ENCODE data around the gene C16orf46. TPM values are rescaled to one million over a fixed set of nuclear protein-coding genes. Genes with fewer than 3 reads are reported as not detected.

C16orf46 gene
- total RNA-seq, 2 donors from 2014 or later = 0.54 to 1.3 TPM

DNA sequence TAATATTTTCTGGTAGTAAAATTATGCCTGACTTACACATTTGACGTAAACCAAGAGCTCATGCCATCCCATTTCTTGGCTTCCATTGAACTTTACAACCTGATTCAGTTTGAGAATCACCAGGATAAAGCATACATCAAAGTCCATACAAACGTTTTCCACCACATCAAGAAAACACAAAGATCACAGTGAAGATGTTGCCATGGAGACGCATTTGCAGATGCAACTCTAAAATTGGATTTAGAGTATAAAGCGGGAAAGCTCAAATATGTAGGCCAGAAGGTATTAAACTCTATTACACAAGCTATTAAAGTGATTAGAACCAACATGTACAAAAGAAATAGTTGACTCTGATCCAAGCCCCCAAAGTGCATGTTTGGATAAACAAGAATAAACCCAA is 10.4 kb downstream of the C16orf46 start:
- Histone ChIP-seq H3K4me3 (no peak overlapping the region), H3K36me3 (no peaks in the 10 kb centered on the region), H3K27me3 (replicated peaks; ENCODE audit: insufficient read depth) (no peaks in the 10 kb centered on the region), H3K9me3 (no peaks in the 10 kb centered on the region), H3K27ac (no peak overlapping the region), H3K4me1 (ENCODE audit: control insufficient read depth in 1 of 2, low read depth in 2 of 2) (no peaks in the 10 kb centered on the region)
- TF ChIP-seq, protein P1, sequence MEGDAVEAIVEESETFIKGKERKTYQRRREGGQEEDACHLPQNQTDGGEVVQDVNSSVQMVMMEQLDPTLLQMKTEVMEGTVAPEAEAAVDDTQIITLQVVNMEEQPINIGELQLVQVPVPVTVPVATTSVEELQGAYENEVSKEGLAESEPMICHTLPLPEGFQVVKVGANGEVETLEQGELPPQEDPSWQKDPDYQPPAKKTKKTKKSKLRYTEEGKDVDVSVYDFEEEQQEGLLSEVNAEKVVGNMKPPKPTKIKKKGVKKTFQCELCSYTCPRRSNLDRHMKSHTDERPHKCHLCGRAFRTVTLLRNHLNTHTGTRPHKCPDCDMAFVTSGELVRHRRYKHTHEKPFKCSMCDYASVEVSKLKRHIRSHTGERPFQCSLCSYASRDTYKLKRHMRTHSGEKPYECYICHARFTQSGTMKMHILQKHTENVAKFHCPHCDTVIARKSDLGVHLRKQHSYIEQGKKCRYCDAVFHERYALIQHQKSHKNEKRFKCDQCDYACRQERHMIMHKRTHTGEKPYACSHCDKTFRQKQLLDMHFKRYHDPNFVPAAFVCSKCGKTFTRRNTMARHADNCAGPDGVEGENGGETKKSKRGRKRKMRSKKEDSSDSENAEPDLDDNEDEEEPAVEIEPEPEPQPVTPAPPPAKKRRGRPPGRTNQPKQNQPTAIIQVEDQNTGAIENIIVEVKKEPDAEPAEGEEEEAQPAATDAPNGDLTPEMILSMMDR (IDR thresholded peaks at IDR 0.05) = no peak
- DNase-seq (ENCODE audit: low spot score) (no peak), ATAC-seq (ENCODE audit: insufficient number of reproducible peaks, low FRiP score, low read depth) (no peak)

DNA sequence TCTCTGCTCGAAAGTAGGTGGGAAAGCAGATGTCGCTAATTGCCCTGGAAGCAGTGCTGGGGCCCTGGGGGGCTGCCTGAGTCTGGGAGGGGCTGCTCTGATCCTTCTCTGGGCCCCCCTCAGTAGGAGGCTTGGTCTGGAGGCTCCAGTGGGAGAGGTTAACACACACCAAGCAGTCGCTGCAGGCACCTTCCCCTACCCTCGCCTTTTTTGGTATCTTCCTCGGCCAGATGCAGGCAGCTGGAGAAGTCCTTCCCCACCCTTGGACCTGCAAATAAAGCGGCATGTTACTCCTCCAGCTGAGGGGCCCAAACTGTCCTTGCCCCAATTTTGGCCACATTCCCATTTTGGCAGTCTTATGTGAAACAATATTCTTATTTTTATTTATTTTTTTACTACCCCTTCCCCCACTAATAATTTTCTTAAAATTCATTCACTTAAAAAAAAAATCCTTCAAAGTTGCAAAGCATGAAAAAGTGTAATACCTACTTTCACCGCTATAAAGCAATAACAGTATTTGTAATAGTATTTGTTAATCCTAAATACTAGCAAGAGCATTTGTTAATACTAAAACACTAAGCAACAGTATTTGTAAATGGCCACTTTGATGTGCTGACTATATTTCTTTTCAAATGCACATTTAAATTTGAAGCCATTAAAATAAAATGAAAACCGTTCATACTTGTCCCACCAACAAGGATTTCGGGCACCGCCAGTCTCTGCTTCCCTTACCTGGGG is 15.0 kb downstream of the C16orf46 start:
- ATAC-seq (ENCODE audit: insufficient number of reproducible peaks, low FRiP score, low read depth) = no peak
- no peak overlapping the region for H3K27ac ChIP-seq
- no peaks in the 10 kb centered on the region for H3K36me3 ChIP-seq
- H3K27me3 ChIP-seq (replicated peaks; ENCODE audit: insufficient read depth) = no peaks in the 10 kb centered on the region
- H3K4me3 ChIP-seq = no peak overlapping the region
- DNase-seq (ENCODE audit: low spot score) = no peak
- no peaks in the 10 kb centered on the region for H3K9me3 ChIP-seq
- TF ChIP-seq, protein P1 (IDR thresholded peaks at IDR 0.05) = no peak
- H3K4me1 ChIP-seq (ENCODE audit: control insufficient read depth in 1 of 2, low read depth in 2 of 2) = no peaks in the 10 kb centered on the region

DNA sequence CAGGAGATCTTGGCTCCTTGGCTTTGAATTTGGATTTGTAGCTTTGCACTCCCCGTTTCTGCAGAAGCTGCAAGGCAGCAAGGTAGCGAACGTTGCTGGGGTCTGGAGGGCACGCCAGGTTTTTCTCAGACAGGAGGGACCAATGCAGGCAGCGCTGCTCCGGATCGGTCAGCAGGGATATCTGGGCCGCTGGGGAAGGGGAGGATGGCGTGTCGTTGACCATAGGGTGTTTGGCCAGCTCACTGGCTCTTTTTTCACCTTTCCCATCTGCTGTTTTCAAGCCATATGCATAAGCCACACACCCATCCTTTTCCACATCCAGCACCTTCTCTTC is 15.8 kb downstream of the C16orf46 start:
- DNase-seq (ENCODE audit: low spot score) (no peak), ATAC-seq (ENCODE audit: insufficient number of reproducible peaks, low FRiP score, low read depth) (no peak)
- Histone ChIP-seq H3K9me3 (no peaks in the 10 kb centered on the region), H3K36me3 (no peaks in the 10 kb centered on the region), H3K4me1 (ENCODE audit: control insufficient read depth in 1 of 2, low read depth in 2 of 2) (no peaks in the 10 kb centered on the region), H3K4me3 (no peak overlapping the region), H3K27ac (no peak overlapping the region), H3K27me3 (replicated peaks; ENCODE audit: insufficient read depth) (no peaks in the 10 kb centered on the region)
- TF ChIP-seq, protein P1 (IDR thresholded peaks at IDR 0.05) = no peak

DNA sequence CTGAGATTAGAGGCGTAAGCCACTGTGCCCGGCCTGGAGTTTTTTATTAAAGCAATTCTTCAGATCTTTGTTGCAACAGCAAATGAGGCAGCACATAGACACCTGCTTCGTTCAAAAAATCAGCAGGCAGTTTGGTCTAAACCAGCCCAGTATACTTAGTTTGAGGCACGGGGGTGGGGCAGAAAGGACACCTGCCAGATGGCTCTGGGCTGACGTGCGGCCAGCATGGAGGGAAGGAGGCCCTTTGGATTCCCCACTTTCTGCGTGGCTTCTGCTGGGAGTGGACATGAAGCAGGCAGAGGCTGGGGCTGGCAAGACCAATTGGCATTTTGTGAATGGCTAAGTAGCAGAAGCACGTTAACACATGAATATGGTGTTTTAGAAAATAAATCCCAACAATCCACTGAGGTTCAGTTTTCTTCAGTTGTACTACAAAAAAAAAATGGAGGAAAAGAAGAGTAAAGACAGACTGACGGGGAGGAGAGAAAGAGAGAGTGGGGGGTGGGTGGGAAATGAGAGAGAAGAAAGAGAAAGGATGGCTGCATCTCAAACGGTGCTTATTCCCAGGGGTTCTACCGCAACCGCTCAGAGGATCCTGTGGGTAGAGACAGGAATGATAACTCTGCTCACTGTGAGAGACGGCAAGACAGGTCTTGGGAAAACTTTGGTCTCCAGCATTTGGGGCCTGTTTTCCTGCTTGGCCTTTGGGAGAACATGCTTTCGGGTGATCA is 16.3 kb downstream of the C16orf46 start:
- Histone ChIP-seq H3K27ac (no peak overlapping the region), H3K4me3 (no peak overlapping the region), H3K9me3 (no peaks in the 10 kb centered on the region), H3K36me3 (no peaks in the 10 kb centered on the region), H3K4me1 (ENCODE audit: control insufficient read depth in 1 of 2, low read depth in 2 of 2) (no peaks in the 10 kb centered on the region), H3K27me3 (replicated peaks; ENCODE audit: insufficient read depth) (no peaks in the 10 kb centered on the region)
- TF ChIP-seq, protein P1 (IDR thresholded peaks at IDR 0.05) = no peak
- DNase-seq (ENCODE audit: low spot score) (no peak), ATAC-seq (ENCODE audit: insufficient number of reproducible peaks, low FRiP score, low read depth) (no peak)

DNA sequence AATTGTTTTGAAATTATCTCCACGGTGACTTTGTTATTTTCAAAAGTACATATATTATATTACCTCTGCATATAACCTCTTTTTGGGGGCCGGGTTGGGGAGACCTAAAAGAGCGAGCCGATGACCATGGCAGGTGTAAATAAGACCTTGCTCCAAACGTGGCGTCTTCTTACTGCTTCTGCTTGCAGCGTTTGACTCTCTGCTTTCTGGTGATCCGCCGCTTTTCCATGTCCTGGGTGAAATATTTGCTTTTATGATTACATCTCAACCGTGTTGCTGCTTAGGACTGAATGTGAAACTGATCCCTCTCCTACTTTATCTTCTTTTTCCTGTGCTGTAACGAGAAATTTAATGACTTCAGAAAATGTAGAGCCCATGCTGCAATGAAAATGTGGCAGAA is 23.3 kb downstream of the C16orf46 start:
- Histone ChIP-seq H3K4me3 (no peak overlapping the region), H3K4me1 (ENCODE audit: control insufficient read depth in 1 of 2, low read depth in 2 of 2) (no peaks in the 10 kb centered on the region), H3K27ac (no peak overlapping the region), H3K27me3 (replicated peaks; ENCODE audit: insufficient read depth) (no peaks in the 10 kb centered on the region), H3K36me3 (no peaks in the 10 kb centered on the region), H3K9me3 (peaks cover 7% of the 10 kb centered on the region)
- DNase-seq (ENCODE audit: low spot score) (no peak), ATAC-seq (ENCODE audit: insufficient number of reproducible peaks, low FRiP score, low read depth) (no peak)
- TF ChIP-seq, protein P1 (IDR thresholded peaks at IDR 0.05) = no peak
